GM21529 (cell line): Measurements from ENCODE around the gene TWSG1.
A peak's percentile ranks its signal among the peaks of the same experiment; 100 is the strongest.
"Not testable (repeated sequence)": the region's sequence is repeated elsewhere in the genome, so short reads cannot be mapped to it uniquely, and the experiment has no call there.

Experiments
- ATAC-seq: cut with Tn5 transposase; IDR thresholded peaks from one replicate; pipeline ENCODE4 v1.9.1; 2021; ENCODE audit not compliant: unreplicated experiment

TWSG1 gene

DNA sequence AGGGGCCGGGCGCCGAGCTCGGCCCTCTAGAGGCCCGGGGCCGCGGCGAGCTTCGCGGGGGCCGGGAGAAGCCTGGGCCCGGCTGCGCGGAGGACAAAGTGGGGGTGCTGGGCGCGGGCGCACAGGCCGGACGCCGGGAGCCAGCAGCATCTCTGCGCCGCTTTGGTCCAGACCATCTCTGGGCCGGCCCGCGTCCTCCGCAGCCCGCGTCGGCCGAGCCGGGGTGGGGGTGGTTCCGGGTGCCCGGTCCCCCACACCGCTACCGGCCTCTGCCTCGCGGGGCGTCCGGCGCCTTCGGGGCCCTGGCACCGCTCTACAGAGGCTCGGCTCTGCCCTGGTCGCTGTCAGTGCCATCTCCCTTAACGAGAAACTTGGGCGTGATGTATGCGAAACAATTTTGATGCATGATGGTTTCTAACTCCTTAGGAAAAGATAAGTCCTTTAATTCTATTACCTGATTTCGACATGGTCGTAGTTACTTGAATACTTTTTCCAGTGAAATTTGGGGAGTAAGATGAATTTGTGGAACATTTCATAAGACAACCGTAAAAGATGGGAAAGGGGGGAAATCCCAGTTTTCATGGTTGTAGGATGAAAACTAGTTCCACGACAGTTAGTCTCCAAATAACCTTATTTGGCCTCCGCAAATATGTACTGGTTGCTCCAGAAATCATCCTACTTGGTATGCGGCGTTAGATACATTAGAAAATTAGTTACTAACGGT is 562 bp downstream of the TWSG1 start:
- ATAC-seq: peak; percentile 44

DNA sequence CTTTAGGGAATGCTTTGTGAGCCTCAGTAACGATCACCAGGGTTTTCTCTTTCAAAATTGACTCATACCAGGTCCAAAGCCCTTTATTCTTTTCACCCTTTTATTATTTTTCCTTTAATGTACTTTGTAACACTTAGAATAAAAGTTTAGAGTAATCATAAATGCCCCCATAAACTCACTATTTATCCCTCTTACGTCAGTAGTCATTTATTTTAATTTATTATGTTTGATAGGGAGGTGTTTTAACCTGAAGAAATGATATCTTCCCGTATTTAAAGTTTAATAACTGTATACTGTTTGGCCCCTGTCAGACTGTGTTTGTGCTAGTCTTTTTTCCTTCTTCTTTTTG is 1.1 kb downstream of the TWSG1 start:
- ATAC-seq: no peak

DNA sequence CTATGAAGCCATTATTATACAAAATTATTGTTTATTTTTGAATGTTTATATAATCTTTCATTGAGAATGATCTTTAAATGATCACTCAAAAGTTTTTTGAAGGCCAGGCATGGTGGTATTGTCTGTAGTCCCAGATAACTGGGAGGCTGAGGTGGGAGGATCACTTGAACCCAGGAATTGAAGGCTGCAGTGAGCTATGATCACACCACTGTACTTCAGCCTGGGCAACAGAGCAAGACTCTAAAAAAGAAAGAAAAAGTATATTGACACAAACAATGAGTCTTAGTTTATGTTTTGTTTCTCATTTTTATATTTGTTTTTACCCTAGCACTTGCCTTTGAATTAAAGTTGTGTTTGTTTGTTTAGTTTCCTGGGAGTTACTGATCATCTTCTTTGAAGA is 2.3 kb downstream of the TWSG1 start:
- no peak for ATAC-seq

DNA sequence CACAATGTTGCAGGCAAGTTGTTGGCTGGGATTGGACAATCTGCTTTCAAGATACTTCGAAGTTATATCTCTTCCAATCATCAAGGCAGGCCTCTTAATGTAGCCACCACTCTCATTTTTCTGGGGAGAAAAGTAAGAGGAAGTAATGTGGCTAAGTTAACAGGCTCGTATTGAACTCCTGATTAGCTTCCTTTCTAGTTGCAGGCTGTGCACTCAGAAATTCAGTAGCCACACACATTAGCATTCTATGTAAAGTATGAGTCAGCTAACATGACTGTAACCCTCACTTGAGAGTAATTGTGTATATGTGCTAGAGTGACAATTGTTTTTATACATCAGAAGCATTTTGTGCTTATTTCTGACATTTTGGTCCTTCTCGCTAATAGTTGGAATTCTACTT is 3.3 kb downstream of the TWSG1 start:
- no peak for ATAC-seq

GRCh38 chr18:9340472-9340871 is 5.9 kb downstream of the TWSG1 start:
- no peak for ATAC-seq

GRCh38 chr18:9343577-9343976 is 9.0 kb downstream of the TWSG1 start:
- no peak for ATAC-seq

DNA sequence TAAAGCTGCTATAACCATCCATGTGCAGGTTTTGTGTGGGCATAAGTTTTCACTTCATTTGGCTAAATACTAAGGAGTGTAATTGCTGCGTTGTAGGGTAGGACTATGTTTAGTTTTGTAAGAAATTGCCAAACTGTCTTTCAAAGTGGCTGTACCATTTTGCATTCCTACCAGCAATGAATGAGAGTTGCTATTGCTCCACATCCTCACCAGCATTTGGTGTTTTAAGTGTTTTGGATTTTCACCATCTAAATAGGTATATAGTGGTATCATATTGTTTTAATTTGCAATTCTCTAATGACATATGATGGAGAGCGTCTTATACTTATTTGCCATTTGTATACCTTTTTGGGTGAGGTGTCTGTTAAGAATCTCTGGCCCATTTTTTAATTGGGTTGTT is 12.2 kb downstream of the TWSG1 start:
- no peak for ATAC-seq

- peak; percentile 43 for ATAC-seq
These were observed 13.6 kb downstream of the TWSG1 start for GRCh38 chr18:9348079-9348671.

- ATAC-seq: no peak
These were observed 14.2 kb downstream of the TWSG1 start for GRCh38 chr18:9348766-9349165.

GRCh38 chr18:9353596-9353995 is 19.0 kb downstream of the TWSG1 start:
- peak; percentile 85 for ATAC-seq

GRCh38 chr18:9354256-9354655 is 19.7 kb downstream of the TWSG1 start:
- ATAC-seq: peak; percentile 51

DNA sequence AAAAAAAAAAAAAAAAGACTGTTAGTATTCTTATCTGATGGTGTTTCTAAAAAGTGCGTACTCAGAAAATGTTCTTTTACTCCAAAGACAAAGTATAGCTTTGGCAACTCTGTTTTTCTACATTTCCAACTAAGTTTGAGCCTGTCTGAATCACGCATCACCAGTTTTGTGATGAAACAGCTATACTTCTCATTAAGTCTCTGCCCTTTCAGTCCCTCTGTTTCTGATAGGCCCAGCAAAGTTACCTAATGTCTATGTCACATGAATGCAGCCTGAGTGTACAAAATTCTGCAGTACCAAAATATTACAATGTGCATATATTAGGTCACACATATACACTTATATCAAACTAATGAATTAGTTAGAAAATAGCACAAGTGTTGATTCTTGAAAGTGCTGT is 22.4 kb downstream of the TWSG1 start:
- no peak for ATAC-seq

DNA sequence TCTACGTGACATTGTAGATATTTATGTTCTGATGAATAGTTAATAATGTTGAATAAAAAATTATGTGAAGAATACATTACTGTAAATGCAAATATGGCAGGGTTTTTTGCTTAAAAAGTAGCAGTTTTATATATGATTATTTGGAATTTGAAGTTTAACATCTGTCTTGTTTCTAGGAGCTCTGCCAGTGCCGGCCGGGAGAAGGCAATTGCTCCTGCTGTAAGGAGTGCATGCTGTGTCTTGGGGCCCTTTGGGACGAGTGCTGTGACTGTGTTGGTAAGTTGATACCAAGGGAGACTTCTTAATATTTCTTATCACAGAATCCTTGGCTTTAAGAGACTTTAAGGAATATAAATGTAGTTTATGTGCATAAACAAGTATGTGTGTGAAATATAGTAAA is 25.2 kb downstream of the TWSG1 start:
- no peak for ATAC-seq

- no peak for ATAC-seq
These were observed 26.6 kb downstream of the TWSG1 start for GRCh38 chr18:9361191-9361590.

DNA sequence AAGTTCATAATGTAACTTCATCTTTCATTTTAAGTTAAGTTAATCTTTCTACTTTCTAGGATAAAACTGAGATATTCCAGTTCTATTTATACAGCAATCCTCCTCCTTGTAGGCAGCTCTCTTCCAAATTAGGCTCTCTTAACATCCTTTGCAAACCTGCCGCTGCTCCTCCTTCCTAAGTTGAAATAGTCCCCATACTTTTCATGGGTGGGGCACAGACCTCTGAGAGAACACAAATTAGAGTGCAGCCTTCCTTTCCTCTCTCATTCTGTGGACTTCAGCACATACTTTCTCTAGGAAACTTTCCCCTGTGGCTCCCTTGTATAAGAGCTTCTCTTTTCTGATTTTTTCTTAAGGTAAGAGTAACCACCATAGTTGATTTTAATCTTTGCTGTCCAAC is 28.3 kb downstream of the TWSG1 start:
- no peak for ATAC-seq

DNA sequence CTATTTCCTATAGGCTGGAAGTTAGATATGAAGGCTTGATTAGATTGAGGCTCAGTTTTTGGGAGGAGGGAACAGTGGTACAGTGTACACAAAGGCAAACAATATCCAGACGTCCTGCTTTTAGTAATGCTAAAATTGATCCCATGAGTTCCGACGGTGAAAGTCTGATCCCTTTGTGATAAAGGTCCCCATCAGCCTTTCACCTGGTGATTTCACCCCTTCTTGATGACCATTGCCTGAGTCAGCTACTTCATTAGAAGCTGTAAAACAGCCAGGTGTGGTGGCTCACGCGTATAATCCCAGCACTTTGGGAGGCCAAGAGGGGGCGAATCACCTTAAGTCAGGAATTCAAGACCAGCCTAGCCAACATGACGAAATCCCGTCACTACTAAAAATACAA is 29.7 kb downstream of the TWSG1 start:
- no peak for ATAC-seq

DNA sequence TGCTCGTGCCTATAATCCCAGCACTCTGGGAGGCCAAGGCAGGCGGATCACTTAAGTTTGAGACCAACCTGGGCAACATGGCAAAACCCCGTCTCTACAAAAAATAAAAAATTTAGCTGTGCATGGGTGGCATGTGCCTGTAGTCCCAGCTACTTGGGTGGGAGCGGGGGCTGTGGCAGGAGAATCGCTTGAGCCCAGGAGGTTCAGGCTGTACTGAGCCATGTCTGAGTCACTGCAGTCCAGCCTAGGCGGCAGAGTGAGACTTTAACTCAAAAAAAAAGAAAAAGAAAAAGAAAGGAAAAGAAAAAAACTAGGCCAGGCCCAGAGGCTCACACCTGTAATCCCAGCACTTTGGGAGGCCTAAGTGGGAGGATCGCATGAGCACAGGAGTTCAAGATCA is 30.8 kb downstream of the TWSG1 start:
- no peak for ATAC-seq

GRCh38 chr18:9366126-9366714 is 31.6 kb downstream of the TWSG1 start:
- ATAC-seq: no peak

GRCh38 chr18:9373254-9373653 is 38.7 kb downstream of the TWSG1 start:
- not testable (repeated sequence) for ATAC-seq

DNA sequence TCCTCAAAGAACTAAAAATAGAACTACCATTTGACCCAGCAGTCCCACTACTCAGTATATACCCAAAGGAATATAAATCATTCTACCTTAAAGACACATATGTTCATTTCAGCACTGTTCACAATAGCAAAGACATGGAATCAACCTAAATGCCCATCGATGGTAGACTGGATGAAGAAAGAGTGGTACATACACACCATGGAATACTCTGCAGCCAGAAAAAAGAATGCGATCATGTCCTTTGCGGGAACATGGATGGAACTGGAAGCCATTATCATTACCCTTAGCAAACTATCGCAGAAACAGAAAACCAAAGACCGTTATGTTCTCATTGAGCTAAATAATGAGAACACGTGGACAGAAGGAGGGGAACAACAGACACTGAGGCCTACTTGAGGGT is 44.5 kb downstream of the TWSG1 start:
- no peak for ATAC-seq

DNA sequence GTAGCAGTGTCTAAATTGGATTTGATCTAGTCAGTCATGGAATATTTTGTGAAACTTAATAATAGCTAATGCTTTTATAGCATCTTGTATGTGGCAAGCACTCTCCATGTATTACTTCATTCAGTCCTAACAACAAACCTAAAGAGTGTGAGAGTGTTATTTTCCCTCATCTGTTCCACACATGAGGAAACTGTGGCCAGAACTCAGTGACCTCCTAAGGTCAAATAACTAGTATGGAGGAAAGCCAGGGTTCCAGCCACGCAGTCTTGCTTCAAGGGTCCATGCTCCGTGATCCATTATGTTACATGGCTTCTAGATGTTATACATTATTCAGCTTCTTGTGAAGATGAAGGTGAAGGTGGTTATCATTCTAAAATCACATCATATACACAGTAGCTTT is 45.5 kb downstream of the TWSG1 start:
- ATAC-seq: no peak

GRCh38 chr18:9380621-9381395 is 46.2 kb downstream of the TWSG1 start:
- ATAC-seq: no peak
